SK-N-DZ (cell line): ENCODE data around the gene TBL1XR1.

ENCODE experiments used
- small RNA-seq, 2 experiments: library from RNA; depleted of rRNA; stranded (forward); fragments of <200 nt; gene quantifications; one replicate each; pipeline ENCODE3, GENCODE V24; 2014

The TBL1XR1 gene

Small RNA genes lying within 50 kb of the gene (small RNA-seq; reads per million reads assigned to genes)
- gene RF00019: 0 reads per million in 2 experiments
- gene RNU6-681P: 0 reads per million in 2 experiments
